GM12872 (cell line): ENCODE results near the gene FBXL3.

Experiments used
- TF ChIP-seq, protein P1 (sequence below): IDR thresholded peaks from 3 replicates; pipeline ENCODE4 v1.5.1; 2011; ENCODE audit warnings: low read depth, mild to moderate bottlenecking, low read length, moderate library complexity; ENCODE audit not compliant: insufficient read depth

The FBXL3 gene

DNA sequence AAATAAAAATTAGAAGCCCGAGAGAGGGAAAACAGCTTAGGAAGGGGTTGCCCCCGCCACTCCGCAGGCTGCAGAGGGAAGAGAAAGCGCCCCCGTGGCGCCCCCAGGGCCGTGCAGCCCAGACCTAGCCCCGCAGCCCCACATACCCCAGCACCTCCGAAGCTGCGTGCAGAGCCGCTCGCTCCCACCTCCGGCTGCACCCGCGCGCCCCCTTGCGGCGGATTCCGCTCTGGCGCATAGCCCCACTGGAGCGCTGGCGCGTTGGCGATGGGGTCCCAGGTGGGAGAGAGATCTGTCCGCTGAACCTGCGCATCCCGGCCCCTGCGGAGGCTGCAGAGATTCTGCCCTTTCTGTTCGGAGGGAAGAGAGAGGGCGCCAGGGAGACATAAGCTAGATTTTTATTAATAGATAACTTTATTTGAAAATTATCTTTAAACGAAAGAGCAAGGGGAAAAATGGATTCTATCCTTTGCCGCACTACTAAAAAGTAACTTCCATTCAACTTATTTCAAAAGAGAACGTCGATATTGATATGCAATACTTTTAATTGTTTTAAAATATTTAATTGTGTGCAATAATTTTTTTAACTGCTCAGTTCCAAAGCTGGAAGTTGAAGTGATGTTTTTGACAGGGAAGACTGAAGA is 46.8 kb downstream of the FBXL3 start:
- TF ChIP-seq, protein P1, sequence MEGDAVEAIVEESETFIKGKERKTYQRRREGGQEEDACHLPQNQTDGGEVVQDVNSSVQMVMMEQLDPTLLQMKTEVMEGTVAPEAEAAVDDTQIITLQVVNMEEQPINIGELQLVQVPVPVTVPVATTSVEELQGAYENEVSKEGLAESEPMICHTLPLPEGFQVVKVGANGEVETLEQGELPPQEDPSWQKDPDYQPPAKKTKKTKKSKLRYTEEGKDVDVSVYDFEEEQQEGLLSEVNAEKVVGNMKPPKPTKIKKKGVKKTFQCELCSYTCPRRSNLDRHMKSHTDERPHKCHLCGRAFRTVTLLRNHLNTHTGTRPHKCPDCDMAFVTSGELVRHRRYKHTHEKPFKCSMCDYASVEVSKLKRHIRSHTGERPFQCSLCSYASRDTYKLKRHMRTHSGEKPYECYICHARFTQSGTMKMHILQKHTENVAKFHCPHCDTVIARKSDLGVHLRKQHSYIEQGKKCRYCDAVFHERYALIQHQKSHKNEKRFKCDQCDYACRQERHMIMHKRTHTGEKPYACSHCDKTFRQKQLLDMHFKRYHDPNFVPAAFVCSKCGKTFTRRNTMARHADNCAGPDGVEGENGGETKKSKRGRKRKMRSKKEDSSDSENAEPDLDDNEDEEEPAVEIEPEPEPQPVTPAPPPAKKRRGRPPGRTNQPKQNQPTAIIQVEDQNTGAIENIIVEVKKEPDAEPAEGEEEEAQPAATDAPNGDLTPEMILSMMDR, result peak; percentile 98

DNA sequence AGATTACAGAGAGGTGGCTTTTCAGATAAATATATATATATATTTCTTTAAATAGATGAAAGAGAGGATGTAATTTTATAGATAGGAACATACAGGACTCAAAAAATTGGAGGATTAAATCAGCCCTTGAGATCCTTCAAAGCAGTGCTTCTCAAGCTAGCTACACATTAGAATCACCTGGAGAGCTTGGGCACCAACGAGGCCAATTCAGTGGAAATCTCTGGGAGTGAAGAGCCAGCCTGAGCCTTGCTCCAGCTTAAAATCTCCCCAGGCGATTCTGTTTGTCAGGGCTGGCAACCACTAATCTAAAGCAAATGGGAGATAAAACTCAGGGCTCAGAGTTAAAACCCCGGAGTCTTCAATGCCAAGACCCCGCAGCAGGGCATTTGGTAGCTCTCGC is 50.0 kb downstream of the FBXL3 start:
- TF ChIP-seq, protein P1, result no peak

DNA sequence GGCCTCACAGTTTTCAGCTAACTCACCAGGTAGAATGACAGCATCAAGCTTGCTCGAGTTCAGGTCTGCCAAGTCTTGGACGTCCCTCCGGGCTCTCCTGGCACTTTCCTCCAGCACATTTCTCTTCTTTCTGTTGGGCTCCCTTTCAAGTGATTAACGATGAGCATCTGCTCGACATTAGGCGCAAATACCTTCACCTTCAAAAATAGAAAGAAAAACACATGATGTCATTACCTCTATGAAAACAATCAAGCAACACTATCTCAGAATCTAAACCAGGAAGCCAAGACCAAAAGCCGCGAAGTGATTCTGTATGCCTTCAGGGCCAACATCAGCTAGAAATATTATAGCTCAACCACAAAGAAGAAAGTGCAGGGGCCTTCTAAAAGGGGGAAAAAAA is 50.5 kb downstream of the FBXL3 start:
- TF ChIP-seq, protein P1, result no peak

DNA sequence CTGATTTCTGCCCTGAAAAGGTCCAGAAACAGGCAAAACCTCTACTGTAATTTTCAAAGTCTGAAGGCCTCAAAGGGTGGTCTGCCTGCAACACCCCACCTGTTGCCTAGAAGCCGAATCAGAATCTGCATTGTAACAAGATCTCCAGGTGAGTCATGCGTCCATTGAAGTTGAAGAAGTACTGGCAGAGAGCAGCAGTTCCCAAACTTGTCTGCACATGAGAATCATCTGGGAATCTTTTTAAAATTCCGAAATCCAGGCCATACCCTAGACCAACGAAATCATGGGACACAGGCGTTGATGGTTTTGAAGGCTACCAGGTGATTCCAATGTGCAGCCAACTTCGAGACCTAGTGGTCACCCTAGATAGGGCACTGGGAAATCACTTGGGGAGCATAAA is 51.1 kb downstream of the FBXL3 start:
- TF ChIP-seq, protein P1, result no peak

DNA sequence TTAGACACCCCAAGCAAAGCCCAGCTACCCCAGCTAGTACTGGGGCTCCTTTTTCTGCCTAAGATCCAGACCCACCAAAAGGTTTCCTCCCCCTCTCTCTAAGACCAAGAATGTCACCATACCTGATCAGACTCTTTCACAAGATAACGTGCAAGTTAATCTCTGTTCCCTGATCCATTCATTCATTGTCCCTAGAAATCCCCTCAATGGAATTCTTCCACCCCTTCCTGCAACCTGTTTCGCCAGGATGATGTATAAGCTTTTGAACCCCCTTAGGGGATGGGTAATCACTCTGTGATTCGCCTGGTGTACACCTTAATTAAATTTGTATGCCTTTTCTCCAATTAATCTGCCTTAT is 52.4 kb downstream of the FBXL3 start:
- TF ChIP-seq, protein P1, result no peak

DNA sequence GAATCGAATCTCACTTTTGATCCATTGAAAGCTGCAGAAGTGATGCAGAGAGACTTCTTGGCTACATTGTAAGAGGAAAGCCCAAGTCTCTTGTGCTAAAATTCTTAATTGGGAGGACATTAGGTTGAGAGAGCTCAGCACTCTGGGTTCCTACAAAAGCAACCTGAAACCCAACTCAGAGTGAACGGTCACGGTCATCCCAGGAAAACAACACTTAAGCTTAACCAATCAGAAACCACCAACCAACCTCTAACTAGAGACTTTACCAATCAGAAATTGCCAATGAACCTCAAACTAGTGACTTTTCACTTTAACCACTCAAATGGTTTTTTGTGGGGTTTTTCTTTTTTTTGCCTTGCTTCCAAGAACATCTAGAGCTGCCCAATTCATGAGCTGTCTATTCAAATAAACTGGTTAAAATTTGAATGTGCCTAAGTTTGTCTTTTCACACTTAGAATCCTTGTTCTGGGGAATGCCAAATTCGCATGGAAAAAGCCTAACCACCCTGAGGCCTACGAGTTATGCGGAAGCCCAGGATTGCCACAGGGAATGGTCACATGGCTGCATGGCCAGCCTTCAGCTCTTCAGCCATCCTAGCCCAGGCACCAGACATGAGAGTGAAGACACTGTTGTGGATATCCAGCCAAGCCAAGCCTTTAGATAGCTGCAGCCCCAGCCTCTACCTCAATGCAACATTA is 52.9 kb downstream of the FBXL3 start:
- TF ChIP-seq, protein P1, result no peak

DNA sequence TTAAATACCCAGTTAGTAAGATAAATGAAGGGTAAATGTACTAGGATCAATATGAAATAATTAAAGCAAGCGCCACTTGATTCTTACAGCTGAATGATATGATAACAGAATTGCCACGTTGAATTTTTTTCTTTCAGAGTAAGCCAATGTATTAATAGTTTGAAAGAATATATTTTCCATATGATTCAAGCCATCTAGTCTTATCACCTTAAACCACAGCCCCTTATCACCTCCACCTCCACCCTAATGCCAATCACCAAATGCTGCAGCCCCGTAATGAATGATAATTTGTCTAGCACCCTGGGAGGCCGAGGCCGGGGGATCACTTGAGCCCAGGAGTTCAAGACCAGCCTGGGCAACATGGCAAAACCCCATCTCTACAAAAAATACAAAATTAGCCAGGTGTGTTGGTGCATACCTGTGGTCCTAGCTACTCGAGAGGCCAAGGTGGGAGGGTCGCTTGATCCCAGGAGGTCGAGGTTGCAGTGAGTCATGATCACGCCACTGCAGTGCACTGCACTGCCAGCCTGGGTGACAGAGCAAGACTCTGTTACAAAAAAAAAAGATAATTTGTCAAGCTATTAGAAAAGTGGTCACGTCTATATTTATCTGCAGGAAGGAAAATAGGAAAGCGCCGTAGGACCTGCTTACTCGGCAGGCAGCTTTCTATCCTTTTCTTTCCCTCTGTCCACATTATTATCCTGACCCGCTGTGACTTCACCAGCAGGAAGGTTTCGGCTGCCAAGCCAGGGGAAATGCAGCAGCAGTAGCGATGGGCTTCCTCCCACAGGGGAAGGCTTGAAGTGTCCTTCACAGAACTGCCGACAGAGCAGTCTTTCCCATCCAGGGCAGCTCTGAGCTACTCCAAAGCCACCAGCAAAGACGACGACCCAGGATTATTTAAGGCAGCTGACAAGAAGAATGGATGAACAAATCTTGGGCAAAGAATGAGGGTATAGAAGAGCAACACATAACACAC is 54.8 kb downstream of the FBXL3 start:
- TF ChIP-seq, protein P1, result no peak
